ENCODE measurements around the gene ZBTB20.
"Not testable (repeated sequence)": the region's sequence is repeated elsewhere in the genome, so short reads cannot be mapped to it uniquely, and the experiment has no call there.

The ZBTB20 gene

DNA sequence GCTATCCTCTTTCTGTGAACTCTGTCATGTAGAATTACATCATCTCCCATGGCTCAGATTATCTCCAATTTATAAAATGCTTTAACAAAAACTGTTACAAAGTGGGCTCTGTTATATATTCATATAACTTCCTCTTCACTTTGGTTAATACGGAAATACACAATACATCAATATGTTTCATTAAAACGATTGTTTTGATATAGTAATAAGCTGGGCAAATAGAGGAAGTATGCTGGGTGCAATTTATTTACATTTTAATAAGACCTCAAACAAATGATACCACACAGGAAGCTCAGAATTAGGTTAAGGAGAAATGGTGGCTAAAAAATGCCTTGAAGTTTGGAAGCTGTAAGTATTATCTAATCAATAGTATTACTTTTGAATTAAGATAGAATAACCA is 331.0 kb downstream of the ZBTB20 start:
- DNase-seq, result no peak

GRCh38 chr3:114812541-114813238 is 334.4 kb downstream of the ZBTB20 start:
- not testable (repeated sequence) for DNase-seq

DNA sequence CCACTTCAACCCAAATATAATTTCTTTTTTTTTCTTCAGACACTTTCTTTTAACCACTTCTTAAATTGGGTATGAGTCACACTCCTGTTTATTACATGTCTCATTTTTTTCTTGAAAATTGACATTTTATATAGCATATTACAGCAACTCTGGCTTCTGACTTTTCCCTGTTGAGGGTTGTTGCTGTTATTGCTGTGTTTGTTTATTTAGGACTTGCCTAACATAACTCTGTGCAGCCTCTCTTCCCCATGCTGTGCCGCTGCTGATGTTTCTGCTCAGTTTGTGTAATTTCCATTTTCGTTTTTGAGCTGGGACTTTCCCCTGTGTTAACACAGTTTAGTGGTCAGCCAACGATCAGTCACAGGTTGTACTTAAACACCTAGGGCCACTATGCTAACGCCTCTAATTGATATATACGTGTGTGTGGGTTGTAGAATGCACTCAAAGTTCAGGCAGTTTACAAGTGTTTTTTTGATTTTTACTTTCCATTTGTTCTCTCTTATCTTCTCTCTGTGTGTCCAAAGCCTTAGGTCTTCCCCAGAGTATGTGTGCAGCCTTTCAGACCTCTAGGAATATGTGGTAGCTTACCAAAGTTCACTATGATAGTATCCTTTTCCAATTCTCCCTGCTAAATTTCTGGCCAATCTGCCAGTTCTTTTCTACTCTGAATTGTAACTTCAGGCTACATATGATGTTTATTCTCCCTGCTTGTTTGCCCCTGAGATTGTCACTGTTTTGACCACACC is 337.2 kb downstream of the ZBTB20 start:
- DNase-seq, result no peak

- DNase-seq, result no peak
Measured at GRCh38 chr3:114804099-114804498, 343.0 kb downstream of the ZBTB20 start.

DNA sequence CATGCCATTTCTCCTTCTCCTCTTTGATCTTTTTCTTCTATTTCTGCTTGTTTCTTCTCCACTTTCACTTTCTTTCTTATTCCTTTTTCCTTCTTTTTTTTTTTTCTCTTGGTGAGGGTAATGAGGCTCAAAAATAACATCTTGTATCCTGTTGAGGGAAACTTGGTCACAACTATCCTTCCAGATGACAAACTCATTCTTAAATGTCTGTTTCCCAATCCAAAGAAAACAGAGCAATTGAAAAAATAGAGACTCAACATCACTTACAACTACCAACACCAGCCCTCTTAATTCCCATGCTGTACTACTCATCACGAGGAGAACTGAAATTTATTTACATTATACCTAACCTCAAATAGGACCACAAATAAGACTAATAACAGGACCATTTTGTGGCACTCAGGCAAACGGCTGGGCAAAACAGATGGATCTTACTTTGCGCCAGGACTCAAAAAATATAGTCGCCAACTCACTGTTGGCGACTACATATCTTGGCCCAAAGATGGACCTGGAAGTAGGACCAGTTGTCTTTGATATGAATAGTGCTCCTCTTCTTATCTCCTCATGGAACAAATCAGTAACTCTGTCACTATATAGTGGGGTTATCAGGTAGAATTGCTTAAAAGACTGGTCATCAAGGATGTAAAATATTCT is 343.9 kb downstream of the ZBTB20 start:
- DNase-seq, result no peak

GRCh38 chr3:114800272-114801031 is 346.6 kb downstream of the ZBTB20 start:
- no peak for DNase-seq

- DNase-seq, result no peak
Measured at GRCh38 chr3:114799816-114800215, 347.3 kb downstream of the ZBTB20 start.

- no peak for DNase-seq
Measured at GRCh38 chr3:114796796-114797195, 350.3 kb downstream of the ZBTB20 start.

- DNase-seq, result no peak
Measured at GRCh38 chr3:114794894-114795630, 352.0 kb downstream of the ZBTB20 start.

GRCh38 chr3:114792159-114792918 is 354.7 kb downstream of the ZBTB20 start:
- DNase-seq, result no peak

DNA sequence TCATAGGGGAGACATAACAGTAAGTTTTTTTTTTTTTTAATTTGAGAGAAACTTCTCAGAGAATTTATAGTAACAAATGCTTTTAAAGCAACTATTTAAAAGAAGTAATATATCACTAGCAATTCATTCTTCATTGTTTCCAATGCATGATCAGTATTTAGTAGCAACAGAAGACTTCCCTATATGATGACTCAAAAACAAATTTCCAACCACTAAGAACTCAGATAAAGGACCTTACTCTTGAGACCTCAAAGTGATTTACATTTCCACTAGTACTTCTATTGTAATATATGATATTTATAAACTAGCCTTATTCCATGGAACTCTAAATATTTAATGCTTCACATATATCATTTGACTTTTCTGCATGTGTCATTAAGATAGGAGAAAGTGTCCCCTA is 356.3 kb downstream of the ZBTB20 start:
- DNase-seq, result no peak

DNA sequence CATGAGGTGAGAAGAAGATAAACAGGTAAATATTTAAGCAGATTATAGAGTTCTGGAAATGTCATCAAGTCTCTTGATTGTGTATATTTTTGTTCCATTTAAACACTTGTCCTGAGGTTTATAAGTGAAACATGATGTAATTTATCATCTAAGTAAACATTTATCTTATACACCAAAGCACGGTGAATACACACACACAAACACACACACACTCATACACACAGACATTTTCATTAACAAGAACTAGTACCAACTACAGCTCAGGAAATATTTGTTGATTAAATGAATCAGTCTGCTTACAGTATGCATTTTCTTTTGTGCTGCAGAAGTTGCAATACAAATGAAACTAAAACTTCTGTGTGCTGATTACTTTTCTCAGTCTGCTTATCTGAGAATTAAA is 357.3 kb downstream of the ZBTB20 start:
- no peak for DNase-seq

DNA sequence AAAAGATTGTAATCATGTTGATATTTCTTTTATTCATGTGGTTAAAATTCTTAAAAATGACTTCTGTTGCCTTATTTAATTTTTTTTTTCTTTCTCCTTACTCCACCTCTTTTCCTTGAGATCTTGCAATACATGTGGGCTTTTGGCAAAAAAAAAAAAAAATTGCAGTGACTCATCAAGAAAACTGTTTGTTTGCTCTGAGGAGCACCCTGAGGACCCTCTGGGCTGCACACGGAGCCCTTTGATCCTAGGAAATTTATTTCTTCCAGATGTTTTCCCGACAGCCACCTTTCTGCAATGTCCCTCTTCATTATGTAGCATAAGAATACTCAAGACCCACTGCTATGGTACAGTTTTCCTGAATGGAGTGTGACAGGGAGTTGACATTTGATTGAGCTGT is 371.7 kb downstream of the ZBTB20 start:
- DNase-seq, result no peak

DNA sequence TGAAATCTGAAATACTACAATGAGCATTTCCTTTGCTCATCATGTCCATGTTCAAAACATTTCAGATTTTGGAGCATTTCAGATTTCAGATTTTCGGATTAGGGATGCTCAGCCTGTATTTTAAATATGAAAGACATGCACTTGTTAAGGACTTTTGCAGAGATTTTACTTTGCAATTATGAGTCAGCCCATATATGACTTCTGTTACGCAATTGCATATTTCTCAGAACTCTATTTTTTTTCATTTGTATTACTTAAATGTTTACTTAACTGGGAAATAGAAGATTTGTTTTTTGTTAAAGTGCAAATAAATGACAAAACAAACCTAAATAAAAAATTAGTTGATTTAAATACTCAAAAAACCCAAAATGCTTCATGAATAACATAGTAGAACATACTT is 376.2 kb downstream of the ZBTB20 start:
- no peak for DNase-seq

DNA sequence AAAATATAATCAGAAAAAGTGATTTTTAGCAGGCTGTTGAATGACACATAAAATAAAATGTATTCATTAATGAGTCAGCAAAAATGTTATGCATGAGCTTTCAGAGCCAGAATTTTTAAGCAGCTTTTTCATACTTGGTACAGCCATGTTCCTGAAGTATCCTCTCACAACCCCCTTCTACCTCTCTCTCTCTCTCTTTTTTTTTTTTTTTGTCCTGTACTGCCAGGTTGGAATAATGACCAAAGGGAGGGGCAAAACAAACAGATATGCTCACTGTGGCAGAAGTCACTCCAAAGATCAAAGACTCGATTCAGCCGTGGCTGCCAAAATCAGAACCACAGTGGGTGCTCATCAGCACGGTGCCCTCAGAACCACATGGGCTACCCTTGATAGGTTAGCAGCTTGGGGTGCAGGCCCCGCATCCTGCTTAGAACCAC is 383.0 kb downstream of the ZBTB20 start:
- DNase-seq, result no peak

DNA sequence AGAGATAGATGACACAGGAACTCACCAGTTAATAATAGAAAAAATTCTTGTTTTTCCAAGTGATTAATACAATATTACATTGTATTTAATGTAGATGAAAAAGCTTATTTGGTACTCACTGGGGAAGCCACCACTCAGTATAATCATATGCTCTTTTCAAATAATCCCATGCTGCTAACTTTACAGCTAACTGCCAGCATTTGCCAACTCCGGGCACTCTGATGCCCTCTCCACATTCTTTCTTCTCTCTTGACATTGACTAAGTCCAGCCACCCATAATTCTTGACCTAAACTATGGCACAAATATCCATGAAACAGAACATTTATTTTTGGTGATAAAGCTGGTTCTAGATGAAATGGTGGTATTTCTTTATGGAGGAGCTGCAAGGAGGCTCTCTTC is 384.9 kb downstream of the ZBTB20 start:
- DNase-seq, result no peak

DNA sequence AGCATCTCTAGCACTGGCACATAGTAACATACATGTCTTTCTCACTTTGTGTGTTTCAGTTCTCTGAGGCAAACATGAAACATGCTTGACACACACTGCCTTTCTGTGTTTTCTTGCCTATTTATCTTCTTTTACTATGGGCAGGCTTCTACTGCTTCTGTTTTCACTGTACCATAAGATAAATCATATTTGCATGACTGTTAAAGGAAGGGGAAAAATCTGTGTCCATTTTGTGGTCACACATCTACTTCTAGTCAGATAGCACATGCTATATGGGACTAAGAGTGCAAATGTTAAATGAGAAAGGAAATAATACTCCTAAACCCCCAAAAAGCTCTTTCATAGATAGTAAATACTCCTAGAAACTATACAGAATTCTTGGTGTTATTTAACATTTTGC is 386.4 kb downstream of the ZBTB20 start:
- no peak for DNase-seq

DNA sequence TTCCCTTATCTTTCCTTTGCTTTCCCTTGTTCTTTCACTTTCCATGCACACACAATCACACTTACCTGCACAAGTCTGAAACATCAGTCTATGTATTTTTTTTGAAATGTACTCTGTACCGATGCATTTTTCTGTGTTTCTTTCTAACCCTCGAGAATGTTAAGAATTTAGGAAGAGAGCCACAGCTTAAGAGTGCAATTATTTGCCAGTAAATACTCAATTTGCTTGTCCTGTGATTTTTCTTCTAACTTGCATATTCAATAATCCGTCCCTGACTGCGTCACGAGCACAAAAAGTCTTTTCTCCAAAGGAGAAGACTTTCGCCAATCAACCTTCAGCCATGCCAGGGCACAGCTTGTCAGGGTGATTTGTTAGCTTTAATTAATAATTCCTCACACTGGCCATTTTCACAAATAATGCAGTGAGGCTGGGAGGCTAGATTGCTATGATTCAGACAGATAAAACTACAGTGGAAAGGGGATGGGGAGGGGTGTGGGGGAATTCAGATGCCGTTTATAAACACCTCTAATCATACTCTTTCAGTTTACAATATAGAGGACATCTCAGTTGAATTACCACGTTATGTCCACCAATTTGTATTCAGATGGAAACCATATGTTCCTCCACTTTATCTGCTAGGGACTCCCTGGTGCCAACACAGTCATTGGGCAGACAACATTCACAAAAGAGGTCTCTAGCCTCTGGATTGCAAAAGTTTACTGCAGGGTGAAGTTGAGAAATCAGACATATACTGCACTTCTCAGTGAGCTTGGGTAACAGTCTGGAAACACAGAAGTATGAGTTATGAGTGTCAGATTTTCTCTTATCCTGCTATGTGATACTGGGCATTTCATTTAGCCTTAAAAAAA is 388.0 kb downstream of the ZBTB20 start:
- DNase-seq, result no peak

- no peak for DNase-seq
Measured at GRCh38 chr3:114756506-114757279, 390.4 kb downstream of the ZBTB20 start.

- no peak for DNase-seq
Measured at GRCh38 chr3:114746502-114746901, 400.6 kb downstream of the ZBTB20 start.

All from SHP77 treated with DMSO at 0.1 percent for 48 hours (cell line).